ENCODE results near the gene APBB2. TPM values are rescaled to one million over a fixed set of nuclear protein-coding genes. Genes with fewer than 3 reads are reported as not detected.

Gene APBB2
- total and polyA plus RNA-seq, 4 donors: 22.7 to 101 (median 64.4) TPM

DNA sequence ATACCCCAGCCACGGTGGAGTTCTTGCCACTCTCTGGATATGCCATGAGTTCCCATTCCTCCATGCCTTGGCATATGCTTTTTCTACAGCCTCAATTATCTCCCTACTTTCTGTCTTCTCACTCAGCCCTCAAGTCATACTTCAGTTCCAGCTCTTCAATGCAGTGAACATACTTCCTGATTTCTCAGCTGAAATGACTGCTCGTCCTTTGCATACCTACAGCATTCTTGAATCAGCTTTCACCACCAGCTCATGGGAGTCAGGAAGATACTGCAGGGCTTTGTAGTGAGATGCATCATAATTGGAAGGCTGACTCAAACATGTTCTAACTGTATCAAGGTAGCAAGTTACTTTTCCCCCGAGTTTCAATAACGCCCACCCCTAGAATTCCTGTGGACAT is 118.4 kb downstream of the APBB2 start:
- 87% methylated on average over 4 of the region's 4 CpGs for WGBS, 2 donors

DNA sequence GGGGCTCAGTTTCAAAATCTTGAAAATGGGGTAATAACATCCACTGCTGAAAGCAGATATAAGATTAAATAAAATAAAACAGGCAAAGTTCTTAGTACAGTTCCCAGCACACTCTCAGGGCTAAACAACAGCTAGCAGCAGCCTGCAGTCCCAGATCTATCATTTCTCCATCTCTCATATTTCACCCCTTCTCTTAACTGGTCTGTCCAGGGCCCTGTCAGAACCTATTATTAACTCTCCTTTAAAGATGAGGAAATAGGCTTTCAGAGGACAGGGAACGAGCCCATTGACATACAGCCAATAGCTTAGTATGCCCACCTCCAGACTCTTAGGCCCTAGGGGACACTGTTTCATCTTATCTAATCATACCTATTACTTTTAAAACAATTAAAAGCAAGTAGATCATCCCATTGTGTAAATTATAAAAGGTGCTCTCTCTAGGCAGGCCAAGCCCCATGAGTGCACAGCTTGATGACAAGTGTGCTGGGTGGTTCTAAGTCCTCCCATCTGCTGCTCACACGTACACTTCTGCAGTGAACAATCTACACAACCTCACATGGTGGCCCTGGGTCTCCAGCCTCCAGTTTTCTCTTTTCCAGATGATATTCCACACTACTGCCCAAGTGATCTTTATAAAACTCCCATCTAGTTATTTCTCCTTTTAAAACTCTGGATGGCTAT is 119.0 kb downstream of the APBB2 start:
- Histone ChIP-seq H3K4me3 (ENCODE audit: low read length in 2 of 2) (no peak overlapping the region), H3K27me3 (ENCODE audit: control insufficient read depth in 1 of 2, insufficient read depth in 2 of 2, low read length in 1 of 2) (no peaks in the 10 kb centered on the region), H3K4me1 (ENCODE audit: control insufficient read depth in 1 of 2, insufficient read depth in 2 of 2, low read length in 2 of 2) (peaks cover 0 to 3% of the 10 kb centered on the region in 2 donors), H3K36me3 (ENCODE audit: control insufficient read depth in 1 of 2, insufficient read depth in 2 of 2, low read length in 1 of 2) (no peaks in the 10 kb centered on the region), H3K9me3 (ENCODE audit: control insufficient read depth, low read length) (no peaks in the 10 kb centered on the region), H3K27ac (ENCODE audit: low read depth in 1 of 2, low read length in 2 of 2) (no peak overlapping the region)
- intact Hi-C loops (cut with DNase I): no loop called here
- ATAC-seq (ENCODE audit: low FRiP score) (no peak), DNase-seq (no peak)
- WGBS, 2 donors: 57 to 64% methylated on average over 2 of the region's 2 CpGs

More for the DNA sequence above, 118.4 kb downstream of the APBB2 start:
- ATAC-seq (ENCODE audit: low FRiP score) (no peak), DNase-seq (no peak)
- Histone ChIP-seq H3K4me1 (ENCODE audit: control insufficient read depth in 1 of 2, insufficient read depth in 2 of 2, low read length in 2 of 2) (peaks cover 0 to 3% of the 10 kb centered on the region in 2 donors), H3K27ac (ENCODE audit: low read depth in 1 of 2, low read length in 2 of 2) (no peak overlapping the region), H3K9me3 (ENCODE audit: control insufficient read depth, low read length) (no peaks in the 10 kb centered on the region), H3K36me3 (ENCODE audit: control insufficient read depth in 1 of 2, insufficient read depth in 2 of 2, low read length in 1 of 2) (no peaks in the 10 kb centered on the region), H3K4me3 (ENCODE audit: low read length in 2 of 2) (no peak overlapping the region), H3K27me3 (ENCODE audit: control insufficient read depth in 1 of 2, insufficient read depth in 2 of 2, low read length in 1 of 2) (no peaks in the 10 kb centered on the region)
- intact Hi-C loops (cut with DNase I): no loop called here

DNA sequence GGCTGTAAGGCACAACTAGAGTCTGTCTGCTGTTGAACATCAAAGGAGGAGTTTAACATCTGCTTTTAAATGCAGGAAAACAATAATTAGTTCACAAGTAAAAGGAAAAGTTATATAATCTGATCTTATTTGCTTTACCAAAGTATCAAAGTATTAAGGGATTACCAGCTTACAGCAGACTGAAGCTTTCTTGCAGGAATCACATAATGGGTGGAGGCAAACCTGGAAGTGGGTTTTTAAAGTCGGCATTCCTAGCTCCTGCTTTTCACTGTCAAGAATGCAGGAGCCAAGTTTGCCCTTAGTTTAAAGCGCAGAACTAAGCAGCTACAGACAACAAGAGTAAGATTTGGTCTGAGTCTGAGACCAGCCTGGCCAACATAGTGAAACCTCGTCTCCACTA is 122.2 kb downstream of the APBB2 start:
- Histone ChIP-seq H3K4me1 (ENCODE audit: control insufficient read depth in 1 of 2, insufficient read depth in 2 of 2, low read length in 2 of 2) (no peaks in the 10 kb centered on the region), H3K27me3 (ENCODE audit: control insufficient read depth in 1 of 2, insufficient read depth in 2 of 2, low read length in 1 of 2) (no peaks in the 10 kb centered on the region), H3K9me3 (ENCODE audit: control insufficient read depth, low read length) (no peaks in the 10 kb centered on the region), H3K36me3 (ENCODE audit: control insufficient read depth in 1 of 2, insufficient read depth in 2 of 2, low read length in 1 of 2) (no peaks in the 10 kb centered on the region), H3K4me3 (ENCODE audit: low read length in 2 of 2) (no peak overlapping the region), H3K27ac (ENCODE audit: low read depth in 1 of 2, low read length in 2 of 2) (no peak overlapping the region)
- WGBS, 2 donors: 78 to 85% methylated on average over 3 of the region's 3 CpGs
- intact Hi-C loops (cut with DNase I): no loop called here
- DNase-seq (no peak), ATAC-seq (ENCODE audit: low FRiP score) (no peak)

DNA sequence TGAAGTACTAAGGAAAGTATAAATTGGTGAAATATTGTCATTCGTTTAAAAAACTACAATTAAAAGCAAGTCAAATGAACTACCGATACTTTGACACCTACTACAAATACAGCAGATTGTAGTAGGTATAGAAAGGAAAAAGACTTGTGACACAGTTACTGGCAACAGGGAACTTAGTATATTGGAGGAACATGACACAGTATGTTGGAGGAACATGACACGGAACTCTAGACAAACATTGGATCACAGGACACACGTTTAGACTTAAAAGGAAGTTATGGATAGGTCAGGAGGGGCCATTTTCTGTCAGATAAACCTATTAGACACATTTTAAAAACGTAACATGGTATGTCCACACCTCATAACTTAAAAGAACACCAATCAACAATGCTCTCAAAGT is 132.5 kb downstream of the APBB2 start:
- intact Hi-C loops (cut with DNase I): no loop called here

DNA sequence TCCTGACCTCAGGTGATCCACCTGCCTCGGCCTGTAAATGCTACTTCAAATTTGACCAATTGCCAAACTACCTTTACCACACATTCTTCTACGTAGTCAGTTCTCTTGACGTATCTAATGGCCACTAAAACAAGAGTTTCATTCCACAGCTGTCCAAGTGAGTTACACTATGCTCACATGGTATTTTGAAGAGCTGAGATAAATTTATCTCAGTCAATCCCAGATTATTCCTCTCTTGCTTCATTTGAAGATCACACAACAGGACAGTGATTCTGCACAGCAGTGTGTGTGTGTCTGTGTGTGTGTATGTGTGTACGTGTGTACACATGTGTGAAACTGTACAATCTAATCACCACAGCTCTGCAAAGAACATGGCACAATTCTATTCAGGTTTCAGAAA is 133.4 kb downstream of the APBB2 start:
- Histone ChIP-seq H3K27ac (ENCODE audit: low read depth in 1 of 2, low read length in 2 of 2) (no peak overlapping the region), H3K9me3 (ENCODE audit: control insufficient read depth, low read length) (no peaks in the 10 kb centered on the region), H3K4me1 (ENCODE audit: control insufficient read depth in 1 of 2, insufficient read depth in 2 of 2, low read length in 2 of 2) (peaks cover 2% of the 10 kb centered on the region in 2 donors), H3K36me3 (ENCODE audit: control insufficient read depth in 1 of 2, insufficient read depth in 2 of 2, low read length in 1 of 2) (no peaks in the 10 kb centered on the region), H3K27me3 (ENCODE audit: control insufficient read depth in 1 of 2, insufficient read depth in 2 of 2, low read length in 1 of 2) (no peaks in the 10 kb centered on the region), H3K4me3 (ENCODE audit: low read length in 2 of 2) (no peak overlapping the region)
- DNase-seq (no peak), ATAC-seq (ENCODE audit: low FRiP score) (no peak)
- 88 to 91% methylated on average over 4 of the region's 4 CpGs for WGBS, 2 donors
- intact Hi-C loops (cut with DNase I): no loop called here

More for the DNA sequence above, 132.5 kb downstream of the APBB2 start:
- no peaks in the 10 kb centered on the region for H3K9me3 ChIP-seq (ENCODE audit: control insufficient read depth, low read length)
- H3K36me3 ChIP-seq (ENCODE audit: control insufficient read depth in 1 of 2, insufficient read depth in 2 of 2, low read length in 1 of 2): no peaks in the 10 kb centered on the region
- DNase-seq (no peak), ATAC-seq (ENCODE audit: low FRiP score) (no peak)
- no peaks in the 10 kb centered on the region for H3K27me3 ChIP-seq (ENCODE audit: control insufficient read depth in 1 of 2, insufficient read depth in 2 of 2, low read length in 1 of 2)
- peaks cover 2% of the 10 kb centered on the region in 2 donors for H3K4me1 ChIP-seq (ENCODE audit: control insufficient read depth in 1 of 2, insufficient read depth in 2 of 2, low read length in 2 of 2)
- H3K27ac ChIP-seq (ENCODE audit: low read depth in 1 of 2, low read length in 2 of 2): no peak overlapping the region
- no peak overlapping the region for H3K4me3 ChIP-seq (ENCODE audit: low read length in 2 of 2)
- 86% methylated on average over 5 of the region's 5 CpGs for WGBS, 2 donors

DNA sequence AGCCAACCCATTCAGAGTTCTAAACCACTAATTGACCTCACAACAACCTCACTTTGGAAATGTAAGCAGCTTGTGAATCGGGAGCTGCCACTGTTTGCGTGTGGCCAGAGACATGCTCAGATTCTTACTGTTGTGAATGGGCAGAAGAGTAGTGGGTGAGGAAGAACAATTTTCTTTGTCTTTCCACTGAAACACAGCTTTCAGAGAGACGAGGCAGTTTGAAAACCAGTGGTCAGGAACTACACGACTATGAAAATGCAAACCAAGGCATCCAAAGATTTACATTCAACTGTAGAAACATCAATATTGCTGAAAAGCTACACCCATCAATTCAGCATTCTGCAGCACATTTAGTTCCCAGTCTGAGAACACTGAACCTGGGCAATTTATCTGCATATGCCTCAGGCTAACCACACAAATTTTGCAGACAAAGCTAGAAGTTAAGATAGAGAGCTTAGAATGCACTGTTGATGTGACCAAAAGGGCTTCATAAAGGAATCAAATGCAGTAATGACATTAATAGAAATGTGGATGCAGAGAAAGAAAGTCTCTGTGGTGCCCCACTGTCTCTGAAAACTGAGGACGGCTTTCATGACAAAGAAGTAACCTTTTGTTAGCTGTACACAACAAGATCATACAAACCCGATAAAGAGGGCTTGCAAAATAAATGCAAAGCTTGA is 134.3 kb downstream of the APBB2 start:
- Histone ChIP-seq H3K4me1 (ENCODE audit: control insufficient read depth in 1 of 2, insufficient read depth in 2 of 2, low read length in 2 of 2) (peaks cover 2% of the 10 kb centered on the region in 2 donors), H3K4me3 (ENCODE audit: low read length in 2 of 2) (no peak overlapping the region), H3K36me3 (ENCODE audit: control insufficient read depth in 1 of 2, insufficient read depth in 2 of 2, low read length in 1 of 2) (no peaks in the 10 kb centered on the region), H3K27me3 (ENCODE audit: control insufficient read depth in 1 of 2, insufficient read depth in 2 of 2, low read length in 1 of 2) (no peaks in the 10 kb centered on the region), H3K9me3 (ENCODE audit: control insufficient read depth, low read length) (no peaks in the 10 kb centered on the region), H3K27ac (ENCODE audit: low read depth in 1 of 2, low read length in 2 of 2) (no peak overlapping the region)
- intact Hi-C loops (cut with DNase I): no loop called here
- DNase-seq: no peak
- ATAC-seq (ENCODE audit: low FRiP score): no peak
- 68 to 88% methylated on average over 6 of the region's 6 CpGs for WGBS, 2 donors

DNA sequence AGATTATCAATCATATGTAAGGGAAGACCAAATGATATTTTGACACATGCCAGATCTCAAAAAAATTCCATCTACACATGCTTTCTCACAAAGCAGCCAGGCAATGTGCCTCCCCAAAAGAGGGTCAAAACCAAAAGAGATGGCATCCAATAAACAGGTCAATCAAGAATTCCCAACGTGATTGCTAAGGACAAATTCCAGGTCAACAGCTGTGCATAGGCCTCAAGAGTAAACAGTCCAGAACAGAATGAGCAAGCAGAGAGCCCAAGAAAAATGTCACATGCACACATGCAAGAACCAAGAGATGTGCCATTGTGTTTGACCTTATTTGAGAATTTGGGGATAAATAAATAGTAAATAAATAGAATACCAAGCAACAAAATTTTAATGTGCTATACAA is 136.7 kb downstream of the APBB2 start:
- no peaks in the 10 kb centered on the region for H3K27me3 ChIP-seq (ENCODE audit: control insufficient read depth in 1 of 2, insufficient read depth in 2 of 2, low read length in 1 of 2)
- intact Hi-C loops (cut with DNase I): no loop called here
- ATAC-seq (ENCODE audit: low FRiP score) (no peak), DNase-seq (no peak)
- no peak overlapping the region for H3K27ac ChIP-seq (ENCODE audit: low read depth in 1 of 2, low read length in 2 of 2)
- H3K4me1 ChIP-seq (ENCODE audit: control insufficient read depth in 1 of 2, insufficient read depth in 2 of 2, low read length in 2 of 2): peaks cover 2 to 3% of the 10 kb centered on the region in 2 donors
- H3K36me3 ChIP-seq (ENCODE audit: control insufficient read depth in 1 of 2, insufficient read depth in 2 of 2, low read length in 1 of 2): no peaks in the 10 kb centered on the region
- H3K9me3 ChIP-seq (ENCODE audit: control insufficient read depth, low read length): no peaks in the 10 kb centered on the region
- WGBS, 2 donors: 32 to 44% methylated on average over 1 of the region's 1 CpG
- H3K4me3 ChIP-seq (ENCODE audit: low read length in 2 of 2): no peak overlapping the region

DNA sequence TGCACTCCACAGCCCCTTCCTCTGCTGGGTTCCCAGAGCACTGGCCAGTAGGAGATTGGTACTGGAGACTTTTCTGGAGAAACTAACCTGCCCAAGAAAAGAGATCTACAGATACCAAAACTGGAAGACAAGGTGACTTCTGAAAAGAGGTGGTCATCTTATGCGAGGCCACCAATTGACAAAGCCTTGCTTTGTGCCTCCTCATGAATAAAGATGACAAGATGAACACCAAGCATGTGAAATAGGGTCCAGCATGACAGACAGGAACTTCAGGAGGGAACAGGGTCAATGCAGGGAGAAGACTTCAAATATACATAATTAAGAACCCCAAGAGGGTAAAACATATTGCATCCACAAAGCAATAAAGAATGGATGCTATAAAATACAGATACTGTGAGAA is 137.9 kb downstream of the APBB2 start:
- ATAC-seq (ENCODE audit: low FRiP score) (no peak), DNase-seq (no peak)
- H3K4me1 ChIP-seq (ENCODE audit: control insufficient read depth in 1 of 2, insufficient read depth in 2 of 2, low read length in 2 of 2): peaks cover 3 to 9% of the 10 kb centered on the region in 2 donors
- H3K36me3 ChIP-seq (ENCODE audit: control insufficient read depth in 1 of 2, insufficient read depth in 2 of 2, low read length in 1 of 2): no peaks in the 10 kb centered on the region
- H3K27me3 ChIP-seq (ENCODE audit: control insufficient read depth in 1 of 2, insufficient read depth in 2 of 2, low read length in 1 of 2): no peaks in the 10 kb centered on the region
- 100% methylated on average over 1 of the region's 1 CpG for WGBS, 2 donors
- no peaks in the 10 kb centered on the region for H3K9me3 ChIP-seq (ENCODE audit: control insufficient read depth, low read length)
- H3K4me3 ChIP-seq (ENCODE audit: low read length in 2 of 2): no peak overlapping the region
- no peak overlapping the region for H3K27ac ChIP-seq (ENCODE audit: low read depth in 1 of 2, low read length in 2 of 2)
- intact Hi-C loops (cut with DNase I): no loop called here

DNA sequence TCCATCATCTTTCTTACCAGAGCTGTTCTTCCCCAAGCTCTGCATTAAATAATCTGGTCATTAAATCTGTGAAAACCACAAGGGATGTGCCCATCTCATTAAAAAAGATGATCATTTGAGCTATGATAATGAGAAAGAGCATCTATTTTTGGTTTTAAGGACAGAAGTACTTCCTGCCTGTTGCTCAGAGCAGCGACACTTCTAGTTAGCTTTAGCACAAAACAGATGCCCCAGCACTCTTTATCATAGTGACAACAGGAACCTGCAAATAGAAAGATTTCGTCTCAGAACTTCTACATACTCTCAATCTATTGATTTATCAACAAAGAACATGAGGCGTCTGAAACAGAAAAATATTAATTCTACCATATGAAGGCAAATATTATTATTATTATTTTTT is 140.1 kb downstream of the APBB2 start:
- Histone ChIP-seq H3K9me3 (ENCODE audit: control insufficient read depth, low read length) (no peaks in the 10 kb centered on the region), H3K27me3 (ENCODE audit: control insufficient read depth in 1 of 2, insufficient read depth in 2 of 2, low read length in 1 of 2) (no peaks in the 10 kb centered on the region), H3K36me3 (ENCODE audit: control insufficient read depth in 1 of 2, insufficient read depth in 2 of 2, low read length in 1 of 2) (no peaks in the 10 kb centered on the region), H3K4me1 (ENCODE audit: control insufficient read depth in 1 of 2, insufficient read depth in 2 of 2, low read length in 2 of 2) (peaks cover 3 to 14% of the 10 kb centered on the region in 2 donors), H3K4me3 (ENCODE audit: low read length in 2 of 2) (no peak overlapping the region), H3K27ac (ENCODE audit: low read depth in 1 of 2, low read length in 2 of 2) (no peak overlapping the region)
- DNase-seq (no peak), ATAC-seq (ENCODE audit: low FRiP score) (no peak)
- intact Hi-C loops (cut with DNase I): no loop called here
- 91 to 96% methylated on average over 3 of the region's 3 CpGs for WGBS, 2 donors
